Activated naive CD4-positive, alpha-beta T cell treated with anti-CD3 and anti-CD28 coated beads, Interleukin-2, amount 50 U/mL, for 72 hours (primary cell): ENCODE data around the gene NKX2-1. TPM values are rescaled to one million over a fixed set of nuclear protein-coding genes. Genes with fewer than 3 reads are reported as not detected.

Experiments used
- ATAC-seq, 2 donors: fragments of 150-1000 bp; cut with Tn5 transposase; 2 replicates each; pipeline ENCODE4 v1.10.0; 2021; ENCODE audit warnings: mild to moderate bottlenecking in 2 of 2, moderate library complexity in 2 of 2
- DNase-seq, 2 donors: peaks; one replicate each; pipeline ENCODE4 v3.0.0; 2021 to 2022; ENCODE audit warnings: low spot score in 2 of 2
- H3K27ac Mint-ChIP-seq, 2 donors: one replicate each; pipeline ENCODE4 v1.8.0; 2022; ENCODE audit warnings: mild to moderate bottlenecking in 2 of 2, mixed read lengths in 2 of 2
- H3K36me3 Mint-ChIP-seq, 2 donors: one replicate each; pipeline ENCODE4 v1.8.0; 2022; ENCODE audit warnings: mixed read lengths in 2 of 2
- H3K9me3 Mint-ChIP-seq, 2 donors: one replicate each; pipeline ENCODE4 v1.8.0; 2022; ENCODE audit warnings: mixed read lengths in 2 of 2
- total RNA-seq, 2 donors: library from RNA; stranded (reverse); gene quantifications; one replicate each; pipeline ENCODE4 v1.2.3, GENCODE V29; 2022

NKX2-1 gene
- total RNA-seq, 2 donors from 2014 or later, result not detected

- H3K9me3 Mint-ChIP-seq, result peaks cover 3 to 7% of the 10 kb centered on the region in 2 donors
- peaks cover 24 to 43% of the 10 kb centered on the region in 2 donors for H3K36me3 Mint-ChIP-seq
- DNase-seq (no peak), ATAC-seq (no peak)
- no peak overlapping the region for H3K27ac Mint-ChIP-seq
Measured at GRCh38 chr14:36510078-36510799, 9.8 kb downstream of the NKX2-1 start.

GRCh38 chr14:36509069-36509917, 10.7 kb downstream of the NKX2-1 start:
- DNase-seq, result no peak
- H3K9me3 Mint-ChIP-seq, result peaks cover 3 to 7% of the 10 kb centered on the region in 2 donors
- ATAC-seq, result no peak
- peaks cover 29 to 49% of the 10 kb centered on the region in 2 donors for H3K36me3 Mint-ChIP-seq
- H3K27ac Mint-ChIP-seq, result no peak overlapping the region

GRCh38 chr14:36508418-36509068, 11.5 kb downstream of the NKX2-1 start:
- peaks cover 33 to 47% of the 10 kb centered on the region in 2 donors for H3K36me3 Mint-ChIP-seq
- ATAC-seq, result peak in 1 of 2 donors; percentile 18
- no peak for DNase-seq

GRCh38 chr14:36507847-36508417, 12.1 kb downstream of the NKX2-1 start:
- no peak for DNase-seq
- Mint-ChIP-seq H3K9me3 (peaks cover 7% of the 10 kb centered on the region in 2 donors), H3K36me3 (peaks cover 36 to 47% of the 10 kb centered on the region in 2 donors), H3K27ac (no peak overlapping the region)
- no peak for ATAC-seq

More at GRCh38 chr14:36508418-36509068, 11.5 kb downstream of the NKX2-1 start:
- Mint-ChIP-seq H3K9me3 (peaks cover 6 to 7% of the 10 kb centered on the region in 2 donors), H3K27ac (no peak overlapping the region)

GRCh38 chr14:36506732-36507614, 13.1 kb downstream of the NKX2-1 start:
- ATAC-seq (no peak), DNase-seq (no peak)
- Mint-ChIP-seq H3K36me3 (peaks cover 36 to 53% of the 10 kb centered on the region in 2 donors), H3K27ac (no peak overlapping the region), H3K9me3 (peaks cover 7% of the 10 kb centered on the region in 2 donors)

GRCh38 chr14:36505892-36506731, 13.9 kb downstream of the NKX2-1 start:
- ATAC-seq, result no peak
- Mint-ChIP-seq H3K27ac (no peak overlapping the region), H3K36me3 (peaks cover 36 to 53% of the 10 kb centered on the region in 2 donors), H3K9me3 (peaks cover 7% of the 10 kb centered on the region in 2 donors)
- DNase-seq, result no peak

- DNase-seq (no peak), ATAC-seq (peak in 1 of 2 donors; percentile 49)
- Mint-ChIP-seq H3K36me3 (peaks cover 36 to 49% of the 10 kb centered on the region in 2 donors), H3K9me3 (peaks cover 7% of the 10 kb centered on the region in 2 donors), H3K27ac (peak overlapping the region in 1 of 2 donors; percentile 36)
Measured at GRCh38 chr14:36505181-36505815, 14.7 kb downstream of the NKX2-1 start.

- no peak for DNase-seq
- no peak for ATAC-seq
- peaks cover 36 to 46% of the 10 kb centered on the region in 2 donors for H3K36me3 Mint-ChIP-seq
- peak overlapping the region in 1 of 2 donors; percentile 36 for H3K27ac Mint-ChIP-seq
- H3K9me3 Mint-ChIP-seq, result peaks cover 7% of the 10 kb centered on the region in 2 donors
Measured at GRCh38 chr14:36504771-36505175, 15.3 kb downstream of the NKX2-1 start.

- ATAC-seq (no peak), DNase-seq (no peak)
- H3K27ac Mint-ChIP-seq, result no peak overlapping the region
- H3K9me3 Mint-ChIP-seq, result peaks cover 7% of the 10 kb centered on the region in 2 donors
- peaks cover 32 to 43% of the 10 kb centered on the region in 2 donors for H3K36me3 Mint-ChIP-seq
Measured at GRCh38 chr14:36503771-36504741, 16.0 kb downstream of the NKX2-1 start.

- ATAC-seq (no peak), DNase-seq (no peak)
- peaks cover 25 to 37% of the 10 kb centered on the region in 2 donors for H3K36me3 Mint-ChIP-seq
- H3K9me3 Mint-ChIP-seq, result peaks cover 6 to 7% of the 10 kb centered on the region in 2 donors
- H3K27ac Mint-ChIP-seq, result no peak overlapping the region
Measured at GRCh38 chr14:36502558-36503508, 17.2 kb downstream of the NKX2-1 start.

- H3K9me3 Mint-ChIP-seq, result peaks cover 0 to 4% of the 10 kb centered on the region in 2 donors
Measured at GRCh38 chr14:36498938-36499337, 21.1 kb downstream of the NKX2-1 start.

GRCh38 chr14:36496346-36496745, 23.7 kb downstream of the NKX2-1 start:
- no peaks in the 10 kb centered on the region for H3K36me3 Mint-ChIP-seq
- H3K9me3 Mint-ChIP-seq, result no peaks in the 10 kb centered on the region
- ATAC-seq (no peak), DNase-seq (no peak)
- no peak overlapping the region for H3K27ac Mint-ChIP-seq

More at GRCh38 chr14:36498938-36499337, 21.1 kb downstream of the NKX2-1 start:
- no peak overlapping the region for H3K27ac Mint-ChIP-seq
- DNase-seq (no peak), ATAC-seq (no peak)
- peaks cover 6 to 14% of the 10 kb centered on the region in 2 donors for H3K36me3 Mint-ChIP-seq
